B cell (primary cell): ENCODE data around the gene ARHGAP25.

Experiments
- EZH2 ChIP-seq: IDR thresholded peaks from 2 replicates; pipeline ENCODE4 v1.6.1; 2012; ENCODE audit warnings: borderline replicate concordance, low read depth, mild to moderate bottlenecking, moderate library complexity, low read length; ENCODE audit not compliant: insufficient read depth, poor library complexity, severe bottlenecking
- TF ChIP-seq, protein P1 (sequence below): fragments of 200-600 bp; IDR thresholded peaks from one replicate; pipeline ENCODE4 v1.8.0; 2022; ENCODE audit warnings: antibody characterized with exemption, mild to moderate bottlenecking

DNA sequence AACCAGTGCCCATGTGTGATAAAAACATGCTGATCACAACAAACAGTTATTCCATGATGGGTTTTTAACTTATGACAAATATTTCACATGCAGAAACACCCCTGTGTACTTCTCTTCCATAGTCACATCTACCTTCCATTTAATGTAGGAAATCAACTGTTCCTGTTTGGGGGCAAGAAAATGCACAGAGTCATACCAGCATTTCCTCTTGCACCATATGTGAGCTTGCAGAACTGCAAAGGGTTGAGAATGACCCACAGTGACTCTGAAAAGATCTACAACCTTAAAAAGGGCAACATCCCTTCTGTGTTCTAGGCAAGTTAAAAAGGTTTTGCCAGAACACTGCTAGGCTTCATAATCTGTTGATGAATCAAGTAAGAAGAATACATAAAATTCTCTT lies 126.7 kb downstream of the ARHGAP25 start:
- TF ChIP-seq, protein P1, sequence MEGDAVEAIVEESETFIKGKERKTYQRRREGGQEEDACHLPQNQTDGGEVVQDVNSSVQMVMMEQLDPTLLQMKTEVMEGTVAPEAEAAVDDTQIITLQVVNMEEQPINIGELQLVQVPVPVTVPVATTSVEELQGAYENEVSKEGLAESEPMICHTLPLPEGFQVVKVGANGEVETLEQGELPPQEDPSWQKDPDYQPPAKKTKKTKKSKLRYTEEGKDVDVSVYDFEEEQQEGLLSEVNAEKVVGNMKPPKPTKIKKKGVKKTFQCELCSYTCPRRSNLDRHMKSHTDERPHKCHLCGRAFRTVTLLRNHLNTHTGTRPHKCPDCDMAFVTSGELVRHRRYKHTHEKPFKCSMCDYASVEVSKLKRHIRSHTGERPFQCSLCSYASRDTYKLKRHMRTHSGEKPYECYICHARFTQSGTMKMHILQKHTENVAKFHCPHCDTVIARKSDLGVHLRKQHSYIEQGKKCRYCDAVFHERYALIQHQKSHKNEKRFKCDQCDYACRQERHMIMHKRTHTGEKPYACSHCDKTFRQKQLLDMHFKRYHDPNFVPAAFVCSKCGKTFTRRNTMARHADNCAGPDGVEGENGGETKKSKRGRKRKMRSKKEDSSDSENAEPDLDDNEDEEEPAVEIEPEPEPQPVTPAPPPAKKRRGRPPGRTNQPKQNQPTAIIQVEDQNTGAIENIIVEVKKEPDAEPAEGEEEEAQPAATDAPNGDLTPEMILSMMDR: no peak
- TF ChIP-seq EZH2: no peak
